Measurements from ENCODE around the gene FRMD4A.
"Not testable (repeated sequence)": the region's sequence is repeated elsewhere in the genome, so short reads cannot be mapped to it uniquely, and the experiment has no call there.

The FRMD4A gene

DNA sequence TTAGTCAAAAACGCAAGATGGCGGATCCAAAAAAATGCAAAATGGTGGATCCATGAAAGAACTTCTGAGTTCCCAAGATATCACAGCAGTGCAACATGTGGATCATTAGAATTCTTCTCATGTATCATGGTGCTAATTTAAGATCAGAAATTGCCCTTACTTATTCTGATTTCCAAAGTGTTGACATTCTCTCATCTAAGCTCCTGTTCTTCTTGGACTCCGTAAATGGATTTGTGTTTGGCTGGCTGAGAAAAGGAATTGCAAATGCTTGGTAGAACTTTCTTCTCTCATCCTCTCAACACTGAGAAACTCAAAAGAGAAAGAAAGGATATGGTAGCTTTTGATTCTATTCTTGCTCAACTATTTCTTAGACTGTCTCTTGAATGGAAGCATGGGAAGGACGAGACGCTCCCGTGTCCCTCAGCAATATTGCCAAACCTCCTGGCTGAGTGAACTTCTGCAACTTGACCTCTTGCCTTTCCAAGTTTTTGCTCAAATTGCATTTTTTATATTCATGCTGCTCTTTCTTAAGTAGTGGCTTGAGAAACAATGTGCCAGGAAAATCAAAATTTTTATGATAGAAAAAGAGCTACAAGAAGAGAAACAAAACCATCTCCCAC is 44.7 kb downstream of the FRMD4A start:
- no peak for DNase-seq

DNA sequence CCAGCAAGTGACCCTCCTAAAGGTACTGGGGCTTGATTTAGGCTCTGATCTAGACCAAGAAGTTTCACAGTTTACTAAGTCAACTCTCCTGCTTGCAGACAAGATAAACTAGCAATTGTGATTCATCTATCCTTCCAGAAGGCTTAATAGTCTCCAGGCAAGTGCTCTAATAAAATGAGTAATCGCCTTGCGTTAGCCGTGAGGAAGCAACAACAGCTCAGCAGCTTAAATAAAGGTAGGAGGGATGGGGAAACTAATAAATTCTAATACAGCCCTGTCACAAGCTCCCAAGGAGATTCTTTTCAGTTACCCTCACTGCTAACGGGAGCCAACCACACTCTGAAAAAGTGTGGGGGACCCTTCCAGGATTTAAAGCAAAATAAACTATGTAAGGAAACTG is 48.4 kb downstream of the FRMD4A start:
- DNase-seq = no peak

DNA sequence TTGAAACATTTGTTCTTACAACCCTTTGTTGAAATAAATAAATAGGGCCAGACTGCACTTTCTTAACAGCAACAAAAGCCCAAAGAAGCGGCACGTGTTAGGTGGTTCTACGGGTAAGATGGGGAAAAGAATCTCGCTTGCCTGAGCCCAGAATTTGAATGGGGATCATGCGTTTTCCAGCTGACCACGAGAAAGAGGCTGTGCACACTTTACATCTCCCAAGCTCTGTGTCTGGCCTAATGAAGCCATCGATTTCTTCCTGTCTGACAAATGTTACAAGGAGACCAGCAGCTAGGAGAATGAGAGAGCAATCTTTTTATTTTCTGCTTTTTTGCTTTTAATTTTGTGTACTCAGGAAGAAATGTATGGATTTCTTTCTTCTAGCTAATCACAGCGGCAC is 52.2 kb downstream of the FRMD4A start:
- DNase-seq = no peak

DNA sequence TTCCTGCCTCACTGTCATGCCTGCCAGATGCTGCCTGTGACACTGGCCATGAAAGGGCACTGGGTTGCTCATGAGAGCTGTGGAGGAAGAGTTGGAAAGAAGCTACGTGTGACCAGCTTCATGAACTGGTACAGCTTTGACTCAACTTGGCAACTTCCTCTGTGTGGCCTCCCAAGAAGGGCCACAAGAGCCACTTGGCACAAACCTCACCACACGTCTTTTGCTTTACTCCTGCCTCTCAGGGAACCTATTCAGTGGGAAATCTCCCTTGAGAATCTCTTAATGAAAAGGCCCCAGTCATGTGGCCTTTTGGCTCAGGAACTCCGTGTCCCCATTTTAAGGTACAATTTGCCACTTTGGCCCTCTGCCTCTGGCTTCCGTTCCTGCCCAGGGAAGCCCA is 54.5 kb downstream of the FRMD4A start:
- no peak for DNase-seq

DNA sequence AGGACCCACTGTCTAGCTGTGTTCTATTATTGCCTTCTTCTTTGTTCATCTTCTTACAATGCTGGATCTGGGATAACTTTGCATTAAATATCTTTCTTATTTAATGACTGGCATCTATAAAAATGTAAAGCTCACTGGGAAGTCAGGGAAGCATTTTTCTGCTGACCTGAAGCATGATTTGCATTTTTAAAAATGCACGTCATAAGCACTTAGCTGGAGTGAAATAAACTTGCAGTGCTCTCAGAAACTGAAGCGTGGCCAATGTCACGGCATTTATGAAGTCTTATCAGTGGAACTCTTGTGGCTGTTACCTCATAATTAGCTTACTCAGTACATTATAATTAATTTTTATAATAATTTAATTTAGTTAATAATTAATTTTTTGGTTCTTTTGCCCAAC is 59.1 kb downstream of the FRMD4A start:
- DNase-seq = no peak

DNA sequence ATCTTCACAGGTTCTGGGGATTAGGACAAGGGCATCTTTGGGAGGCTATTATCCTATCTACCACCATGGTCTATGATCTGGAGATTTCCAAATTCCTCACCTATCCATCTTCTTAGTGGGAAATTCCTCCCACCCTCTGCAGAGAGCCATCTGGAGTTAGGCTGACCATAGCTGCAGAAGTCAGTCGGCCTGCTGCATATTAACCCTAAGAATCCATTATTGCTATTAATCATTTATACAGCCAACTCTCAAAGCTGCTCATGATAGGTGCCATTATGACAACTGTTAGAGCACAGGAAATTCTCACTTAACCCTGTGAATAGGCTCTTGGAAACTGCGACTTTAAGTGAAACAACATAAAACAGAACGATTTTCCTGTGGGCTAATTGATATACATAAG is 60.4 kb downstream of the FRMD4A start:
- DNase-seq = no peak

DNA sequence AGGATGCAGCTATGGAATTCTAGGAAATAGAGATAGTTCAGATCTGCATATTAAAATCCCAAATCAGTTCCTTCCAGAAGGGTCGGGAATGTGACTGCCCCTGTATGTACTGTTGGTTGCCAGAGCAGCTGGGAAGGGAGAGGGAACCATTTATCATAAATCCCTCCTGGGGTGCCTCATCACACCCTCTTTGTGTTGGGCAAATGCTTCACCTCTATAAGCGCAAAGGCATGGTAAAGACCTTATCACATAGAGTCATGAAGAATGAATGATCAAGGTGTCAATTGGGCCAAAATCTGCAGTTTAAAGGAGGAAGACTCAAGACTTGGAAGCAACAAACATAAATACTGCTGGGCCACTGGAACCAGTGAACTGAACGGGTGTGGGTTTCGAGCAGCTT is 65.0 kb downstream of the FRMD4A start:
- DNase-seq = no peak

DNA sequence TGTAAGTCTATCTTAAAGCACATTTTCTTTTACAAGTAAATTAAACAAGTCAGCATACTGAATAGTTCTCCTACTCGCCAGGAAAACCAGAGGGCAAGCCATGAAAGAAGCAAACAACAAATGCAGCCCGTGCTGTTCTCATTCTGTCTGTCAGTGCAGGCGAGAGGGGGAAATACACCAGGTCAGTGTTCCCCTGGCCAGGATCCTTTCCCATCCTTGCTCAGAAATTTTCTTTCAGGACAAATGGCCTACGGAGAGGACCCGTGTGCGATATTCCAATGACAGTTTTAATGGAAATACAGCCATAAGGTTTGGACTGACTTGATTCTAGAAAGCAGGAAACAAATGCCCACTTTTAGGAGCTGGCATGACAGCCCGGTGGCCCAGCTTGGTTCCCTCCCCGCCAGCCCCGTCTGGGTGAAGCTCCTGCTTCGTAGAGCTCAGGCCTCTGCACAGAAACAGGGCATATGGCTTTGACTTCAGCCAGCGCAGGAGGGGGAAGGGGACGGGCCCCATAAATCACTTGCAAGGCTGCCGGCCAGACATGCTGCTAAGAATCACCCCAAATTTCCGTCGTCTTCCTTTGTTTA is 67.8 kb downstream of the FRMD4A start:
- DNase-seq = no peak

DNA sequence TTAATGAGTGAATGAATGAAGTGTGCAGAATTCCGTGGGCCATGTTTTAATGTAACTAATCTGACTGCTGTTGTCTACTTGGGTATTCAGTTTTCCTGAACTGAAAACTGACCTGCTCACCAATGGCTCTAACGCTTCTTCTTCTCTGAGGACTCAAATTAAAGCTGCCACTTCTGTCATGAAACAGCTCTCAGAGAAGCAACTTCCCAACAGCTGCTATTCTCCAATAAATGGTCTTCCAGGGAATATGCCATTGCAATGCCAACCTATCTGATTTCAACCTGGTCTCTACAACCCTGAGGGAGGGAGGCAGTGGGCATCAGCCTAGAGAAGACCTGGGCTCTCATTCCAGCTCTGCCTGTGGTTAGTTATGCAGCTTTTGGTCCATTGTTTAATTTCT is 69.4 kb downstream of the FRMD4A start:
- no peak for DNase-seq

DNA sequence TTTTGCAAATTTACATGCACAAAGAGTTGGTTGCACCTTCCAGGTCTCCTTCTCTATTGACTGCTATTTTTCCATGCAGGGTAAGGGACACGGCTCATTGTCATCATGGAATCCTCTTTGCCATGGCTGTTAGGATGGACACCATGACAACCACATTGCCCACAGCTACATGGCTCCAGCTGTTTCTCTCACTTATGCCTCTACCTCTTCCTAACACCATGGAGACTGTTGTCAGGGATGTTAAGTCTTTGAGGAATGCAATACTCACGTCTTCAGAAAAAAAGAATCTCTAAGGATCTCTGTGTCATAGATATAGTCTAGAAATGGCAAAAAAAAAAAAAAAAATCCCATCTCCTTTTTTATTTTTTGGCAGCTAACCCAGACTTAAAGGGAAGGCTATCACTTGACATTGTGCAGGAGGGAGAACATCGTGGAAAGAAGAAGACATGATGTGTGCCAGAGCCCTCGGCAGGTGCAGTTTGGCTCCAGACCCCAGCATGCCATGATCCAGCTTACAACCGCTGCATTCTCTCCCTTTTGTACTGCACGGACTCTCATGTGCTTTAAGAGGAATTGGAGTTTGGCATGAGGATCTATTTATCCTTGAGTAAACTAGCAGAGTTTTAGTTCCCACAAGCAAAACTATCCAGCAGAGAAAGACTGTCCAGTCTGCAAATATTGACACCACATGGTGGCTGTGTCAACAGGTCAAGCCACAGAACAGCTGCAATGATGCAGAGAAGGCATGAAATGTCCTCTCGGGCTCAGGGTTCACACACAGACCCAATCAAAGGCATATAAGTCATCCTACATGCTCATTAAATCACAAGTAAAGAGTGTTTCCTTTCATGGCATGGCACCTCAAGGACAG is 70.8 kb downstream of the FRMD4A start:
- peak; percentile 56 for DNase-seq

DNA sequence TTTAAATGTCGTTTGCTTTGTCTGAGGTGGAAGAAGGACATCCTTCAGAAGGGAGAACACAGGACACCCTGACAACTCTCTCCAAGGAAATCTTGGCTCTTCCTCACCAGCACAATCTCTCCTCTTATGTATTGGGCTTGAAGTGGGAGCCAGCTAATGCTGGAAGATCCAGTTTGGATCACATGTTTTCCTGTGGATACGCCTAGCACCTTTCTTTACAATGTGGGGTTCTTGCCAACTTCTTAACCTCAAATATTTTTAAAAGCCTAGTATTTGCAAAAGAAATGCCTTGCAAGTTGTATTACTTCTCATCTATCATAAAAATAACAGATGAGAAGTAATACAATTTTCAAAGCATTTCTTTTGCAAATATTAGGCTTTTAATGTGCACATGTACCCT is 76.4 kb downstream of the FRMD4A start:
- no peak for DNase-seq

DNA sequence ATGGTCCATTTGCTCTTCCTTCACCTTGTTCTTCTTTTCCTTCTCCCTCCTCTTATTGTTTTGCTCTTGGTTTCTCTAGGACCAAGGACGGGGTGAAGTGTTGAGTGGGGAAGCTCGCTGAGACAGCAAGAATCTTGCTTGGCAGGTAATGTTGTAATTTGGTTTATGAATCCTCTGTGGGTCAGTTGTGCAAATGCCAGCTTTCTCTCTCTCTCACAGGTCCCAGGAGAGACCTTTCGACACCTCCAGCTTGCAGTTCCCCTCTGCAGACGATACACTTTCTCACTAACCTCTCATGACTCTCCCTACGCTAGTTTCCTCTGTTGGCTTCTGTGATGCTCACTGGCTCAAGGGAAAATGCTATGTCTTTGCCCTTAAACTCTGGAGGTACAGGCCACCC is 77.0 kb downstream of the FRMD4A start:
- DNase-seq = no peak

DNA sequence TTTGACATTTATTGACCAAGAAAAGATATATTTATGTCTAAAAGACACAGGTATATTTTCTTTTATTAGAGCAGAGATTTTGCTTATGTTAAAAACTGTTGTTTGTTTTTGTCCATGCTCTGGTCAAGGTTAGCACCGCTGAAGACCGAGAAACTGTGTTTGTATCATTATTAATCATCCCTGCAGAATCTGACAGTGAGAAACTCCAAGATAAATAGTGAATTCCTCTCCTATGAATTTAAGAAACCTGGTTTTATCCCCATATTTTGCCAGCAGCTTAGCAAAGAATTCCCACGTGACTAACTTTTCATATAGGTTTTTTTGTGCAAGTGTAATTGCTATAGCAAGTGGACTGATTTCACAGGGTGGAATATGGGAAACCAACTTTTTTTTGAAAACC is 77.6 kb downstream of the FRMD4A start:
- no peak for DNase-seq

DNA sequence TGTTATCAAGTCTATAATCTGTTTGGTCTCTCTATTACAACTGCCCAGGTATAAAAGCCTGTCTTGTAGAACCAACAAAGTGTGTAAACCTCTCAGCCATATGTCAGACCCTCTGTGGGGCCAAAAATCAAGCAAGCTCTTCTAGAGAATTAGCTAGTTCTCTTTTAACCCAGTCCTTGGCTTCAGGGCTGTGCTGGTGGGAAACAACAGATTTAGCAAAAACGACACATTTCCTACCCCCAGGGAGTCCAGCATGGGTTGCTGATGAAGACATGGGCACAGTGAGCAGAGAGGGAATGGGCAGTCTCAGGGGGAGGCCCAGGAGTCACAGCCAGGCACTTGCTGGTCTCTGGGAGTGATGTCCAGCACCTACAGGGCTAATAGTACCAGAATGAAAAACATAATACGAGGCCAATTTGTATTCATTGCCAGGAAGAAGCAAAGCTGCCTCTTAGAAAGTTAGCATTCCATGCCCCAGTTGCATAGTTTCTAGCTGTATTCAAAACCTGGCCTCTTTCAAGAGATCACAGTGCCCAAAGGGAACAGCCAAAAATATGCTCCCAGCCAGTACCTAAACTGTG is 80.1 kb downstream of the FRMD4A start:
- no peak for DNase-seq

DNA sequence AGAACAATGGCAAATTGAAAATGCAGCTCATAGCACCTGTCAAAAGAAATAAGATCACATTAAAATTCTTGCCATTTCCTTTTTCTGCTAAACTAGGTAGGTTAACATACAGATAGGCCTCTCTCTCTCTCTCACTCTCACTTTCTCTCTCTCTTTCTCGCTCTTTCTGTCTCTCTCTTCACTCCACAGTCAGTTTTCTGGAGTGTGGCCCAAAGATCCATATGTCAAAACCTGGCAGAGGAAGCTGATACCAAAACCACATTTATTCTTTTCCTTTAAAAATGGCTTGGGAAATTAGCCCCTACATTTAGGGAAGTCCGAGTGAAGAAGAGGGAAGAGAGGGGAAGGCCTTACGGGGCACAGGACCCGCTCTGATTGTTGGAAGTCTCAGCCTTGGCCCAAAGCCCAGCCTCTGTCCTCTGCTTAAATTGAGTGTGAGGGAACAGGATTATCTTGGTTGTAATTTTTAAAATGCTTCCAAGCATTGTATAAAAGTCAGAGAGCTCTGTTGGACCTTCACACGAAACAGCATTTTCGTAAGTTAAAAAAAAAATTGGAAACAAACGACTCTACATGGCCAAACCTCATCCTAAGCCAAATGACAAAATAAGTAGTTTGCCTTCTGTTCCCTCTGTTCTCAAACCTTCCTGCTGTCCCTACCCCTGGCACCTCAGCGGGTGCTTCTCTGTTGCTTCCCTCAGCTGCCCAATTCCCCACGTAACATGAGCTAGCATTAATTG is 83.2 kb downstream of the FRMD4A start:
- no peak for DNase-seq

DNA sequence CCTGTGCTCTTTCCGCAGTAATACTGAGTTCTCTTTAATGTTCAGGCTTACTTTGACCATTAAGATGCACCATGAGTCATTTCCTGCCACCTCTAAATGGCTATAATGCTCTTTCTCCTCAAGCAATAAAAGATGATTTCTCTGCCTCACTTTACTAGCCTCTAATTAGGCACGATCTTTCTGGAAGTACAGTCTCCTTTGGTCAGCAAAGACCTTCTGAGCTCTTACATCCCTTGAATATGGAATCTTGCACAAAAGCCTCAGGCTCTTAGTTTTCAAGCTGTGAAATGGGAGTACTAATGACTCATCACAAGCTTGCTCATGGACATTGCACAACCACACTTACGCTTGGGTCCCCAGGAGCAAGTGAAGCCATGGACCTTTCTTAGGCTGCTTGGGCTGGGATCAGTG is 85.9 kb downstream of the FRMD4A start:
- no peak for DNase-seq

DNA sequence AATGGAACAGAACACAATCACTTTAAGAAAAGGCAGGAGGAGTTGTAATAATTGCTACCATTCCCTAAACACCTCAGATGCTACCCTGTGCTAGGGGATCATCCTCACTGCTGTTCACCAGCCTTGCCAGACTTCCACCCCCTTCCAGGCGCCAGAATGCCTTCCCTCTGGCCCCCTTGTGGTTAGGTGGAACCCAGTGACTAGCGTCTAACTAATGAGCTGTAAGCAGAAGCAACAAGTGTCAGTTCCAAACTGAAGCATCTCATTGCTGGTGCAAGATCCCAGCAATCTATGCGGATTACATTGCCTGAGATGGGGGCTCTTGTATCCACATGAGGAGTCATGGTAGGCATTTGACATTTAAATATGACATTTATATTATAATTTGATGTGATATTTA is 86.6 kb downstream of the FRMD4A start:
- no peak for DNase-seq

DNA sequence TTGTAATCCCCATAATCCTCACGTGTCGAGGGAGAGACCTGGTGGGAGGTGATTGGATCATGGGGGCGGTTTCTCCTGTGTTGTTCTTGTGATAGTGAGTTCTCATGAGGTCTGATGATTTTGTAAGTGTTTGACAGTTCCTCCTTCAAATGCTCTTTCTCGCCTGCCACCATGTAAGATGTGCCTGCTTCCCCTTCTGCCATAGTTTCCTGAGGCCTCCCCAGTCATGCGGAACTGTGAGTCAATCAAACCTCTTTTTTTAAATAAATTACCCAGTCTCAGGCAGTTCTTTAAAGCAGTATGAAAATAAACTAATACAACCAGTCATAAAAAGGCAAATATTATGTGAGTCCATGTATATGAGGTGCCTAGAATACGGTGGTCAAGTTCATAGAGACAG is 87.5 kb downstream of the FRMD4A start:
- no peak for DNase-seq

DNA sequence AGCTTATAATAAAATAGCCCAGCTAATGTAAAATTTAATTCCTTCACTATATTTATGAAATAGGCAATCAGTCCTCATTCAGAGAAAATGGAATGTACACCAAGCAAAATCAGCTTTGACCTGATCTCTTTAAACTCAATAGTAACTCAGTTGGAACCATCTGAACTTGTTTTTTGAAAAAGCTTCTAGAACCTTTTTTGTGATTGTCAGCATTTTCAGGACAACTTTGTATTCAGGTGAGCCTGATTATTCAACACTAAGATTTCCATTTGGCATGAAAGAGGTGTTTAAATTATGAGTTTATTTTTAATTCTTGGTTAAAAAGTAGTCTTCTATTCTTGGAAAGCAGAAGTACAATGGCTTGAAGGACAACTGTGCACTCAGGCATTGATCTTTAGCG is 89.5 kb downstream of the FRMD4A start:
- DNase-seq = no peak

DNA sequence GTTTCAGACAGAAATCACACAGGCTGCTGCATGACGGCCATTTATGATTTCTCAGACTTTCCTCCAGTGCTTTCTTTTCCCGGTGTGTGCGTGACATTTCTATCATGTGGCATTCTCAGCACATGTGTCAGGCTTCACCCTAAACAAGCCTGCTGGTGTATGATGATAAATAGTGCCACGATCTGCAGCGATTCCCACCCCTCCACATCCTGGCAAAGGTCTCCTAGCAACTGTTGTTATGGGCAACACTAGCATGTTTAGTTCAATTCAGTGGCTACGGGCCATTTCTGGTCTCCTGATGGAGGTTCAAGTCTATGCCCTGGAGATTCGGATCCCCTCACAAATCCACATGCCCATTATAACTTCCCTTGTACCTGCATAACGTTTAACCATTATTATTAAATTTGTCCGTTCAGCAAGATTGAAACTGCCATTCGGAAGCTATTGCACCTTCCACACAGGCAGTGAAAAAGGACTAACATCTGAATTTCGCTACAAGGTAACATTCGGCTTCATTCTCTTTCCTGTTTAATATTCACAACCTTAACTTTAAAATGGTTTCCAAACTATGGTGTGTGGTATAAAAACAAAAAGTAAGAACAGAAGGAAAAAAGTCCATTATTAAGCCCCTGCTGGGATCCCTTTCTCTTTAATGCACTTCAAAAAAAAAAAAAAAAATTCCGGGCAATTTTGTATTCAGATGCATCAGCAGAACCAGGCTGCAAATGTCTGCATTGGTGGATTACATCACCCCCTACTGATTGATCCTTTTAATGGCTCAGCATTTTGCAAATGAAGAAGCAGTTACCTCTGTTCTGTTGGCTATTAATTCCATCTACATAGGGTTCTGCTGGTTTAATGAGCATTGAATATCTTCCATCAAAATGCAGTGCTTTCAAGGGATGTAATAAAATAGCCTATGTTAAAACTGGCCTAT is 90.2 kb downstream of the FRMD4A start:
- peak; percentile 10 for DNase-seq

DNA sequence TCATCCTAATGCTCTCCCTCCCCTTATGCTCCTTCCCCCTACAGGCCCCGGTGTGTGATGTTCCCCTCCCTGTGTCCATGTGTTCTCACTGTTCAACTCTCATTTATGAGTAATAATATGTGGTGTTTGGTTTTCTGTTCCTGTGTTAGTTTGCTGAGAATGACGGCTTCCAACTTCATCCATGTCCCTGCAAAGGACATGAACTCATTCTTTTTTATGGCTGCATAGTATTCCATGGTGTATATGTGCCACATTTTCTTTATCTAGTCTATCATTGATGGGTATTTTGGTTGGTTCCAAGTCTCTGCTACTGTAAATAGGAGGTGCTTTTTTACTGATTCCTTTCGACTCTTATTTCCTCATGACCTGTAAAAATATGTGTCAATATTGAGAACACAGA is 92.1 kb downstream of the FRMD4A start:
- DNase-seq = not testable (repeated sequence)

DNA sequence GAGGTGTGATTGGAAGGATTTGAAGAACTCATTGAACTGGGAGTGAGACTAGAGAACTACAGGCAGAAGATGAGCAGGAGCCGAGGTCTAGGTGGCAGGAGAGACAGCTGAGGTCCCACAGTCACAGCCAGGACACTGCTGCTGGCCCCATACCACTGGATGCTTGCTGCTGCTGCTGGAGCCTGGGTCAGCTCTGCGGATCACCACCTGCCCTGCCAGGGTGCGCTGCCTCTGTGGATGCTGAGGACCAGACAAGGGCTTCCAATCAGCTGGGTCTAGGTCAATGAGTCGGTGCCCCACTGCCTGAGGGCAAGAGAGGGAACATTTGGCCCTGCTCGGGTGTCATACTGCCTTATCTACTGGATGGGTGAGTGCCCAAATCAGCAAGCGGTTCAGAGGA is 94.4 kb downstream of the FRMD4A start:
- DNase-seq = no peak
